Prostate gland (tissue), 2 donors: Measurements from ENCODE around the gene IBA57.

Experiments used
- CTCF ChIP-seq, 4 experiments: fragments of 200-600 bp in 2 of 4; fragments of 450-650 bp in 2 of 4; sonication (generic) in 2 of 4; IDR thresholded peaks; 1 replicate in 3 of 4; 2 replicates in 1 of 4; pipeline ENCODE4 v1.5.1; 2016 to 2019; ENCODE audit warnings: antibody characterized with exemption in 4 of 4, mild to moderate bottlenecking in 2 of 4, moderate library complexity in 2 of 4
- POLR2A ChIP-seq: fragments of 450-650 bp; IDR thresholded peaks from one replicate; pipeline ENCODE4 v1.6.1; 2016; ENCODE audit warnings: antibody characterized with exemption, mild to moderate bottlenecking

- no peak for TF ChIP-seq CTCF (IDR thresholded peaks at IDR 0.05)
- TF ChIP-seq POLR2A, result no peak
These were observed 7.3 kb downstream of the IBA57 start for GRCh38 chr1:228172591-228173527.
